Liver (tissue), 3 donors: ENCODE data around the gene ICAM1.

Experiments used
- CTCF ChIP-seq: fragments of 150-350 bp; IDR thresholded peaks from 2 replicates; pipeline ENCODE4 v1.5.1; 2017; ENCODE audit warnings: improper control_type of control experiment, low read depth, low read length; ENCODE audit not compliant: missing input control
- EGR1 ChIP-seq, 2 donors: IDR thresholded peaks; 2 replicates each; pipeline ENCODE4 v1.6.1; 2016 to 2018; ENCODE audit warnings: antibody characterized with exemption in 2 of 2, low read depth in 2 of 2
- MAX ChIP-seq: IDR thresholded peaks from 2 replicates; pipeline ENCODE4 v1.6.1; 2016; ENCODE audit warnings: antibody characterized with exemption
- RAD21 ChIP-seq, 2 donors: IDR thresholded peaks; 2 replicates each; pipeline ENCODE4 v1.6.1; 2016; ENCODE audit warnings: antibody characterized with exemption in 2 of 2, mild to moderate bottlenecking in 2 of 2
- REST ChIP-seq: IDR thresholded peaks from 2 replicates; pipeline ENCODE4 v1.6.1; 2016; ENCODE audit warnings: antibody characterized with exemption, mild to moderate bottlenecking
- SP1 ChIP-seq: IDR thresholded peaks from 2 replicates; pipeline ENCODE4 v1.6.1; 2018; ENCODE audit warnings: antibody characterized with exemption, mild to moderate bottlenecking
- TAF1 ChIP-seq: conservative IDR thresholded peaks from 2 replicates; pipeline ENCODE4 v1.6.1; 2016; ENCODE audit warnings: antibody characterized with exemption, mild to moderate bottlenecking
- donor health status: healthy.
- donor health status: healthy.

- TF ChIP-seq CTCF, result no peak
- TF ChIP-seq REST, result no peak
- TF ChIP-seq EGR1 (IDR thresholded peaks at IDR 0.05; ENCODE audit: low read depth in 2 of 2), result no peak
- TF ChIP-seq MAX, result no peak
- TF ChIP-seq SP1, result no peak
- no peak for TF ChIP-seq RAD21 (IDR thresholded peaks at IDR 0.05)
- no peak for TF ChIP-seq TAF1
Observed at GRCh38 chr19:10227026-10227971, 43.6 kb upstream of the ICAM1 start.
